ENCODE measurements around the gene GRIN2A. TPM values are rescaled to one million over a fixed set of nuclear protein-coding genes. Genes with fewer than 3 reads are reported as not detected.

Gene GRIN2A
- total RNA-seq, 1 donor from 2014 or later = 6.8 TPM

DNA sequence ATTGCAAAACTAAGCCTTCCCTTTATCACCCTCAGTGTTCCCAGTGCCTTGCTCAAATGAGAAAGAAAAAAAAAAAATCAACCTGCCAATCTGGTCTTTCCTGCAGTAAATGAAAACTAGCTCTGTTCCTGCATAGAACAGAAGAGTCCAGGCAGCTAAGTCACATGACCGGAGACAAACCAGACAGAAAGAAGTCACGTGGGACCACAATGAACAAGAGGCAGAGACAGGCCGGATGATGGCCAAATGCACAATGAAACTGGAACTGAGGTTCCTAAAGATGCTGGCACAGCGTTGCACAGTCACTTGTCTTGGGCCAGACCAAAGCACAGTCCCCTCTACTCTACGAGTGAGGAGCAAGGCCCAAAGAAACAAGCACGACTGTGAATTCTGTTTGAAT is 172.5 kb downstream of the GRIN2A start:
- no peak for DNase-seq
- no peak overlapping the region for H3K27ac Mint-ChIP-seq (ENCODE audit: unreplicated experiment)
- no peaks in the 10 kb centered on the region for H3K4me1 Mint-ChIP-seq (ENCODE audit: low read depth, unreplicated experiment)
- peaks cover 7% of the 10 kb centered on the region for H3K36me3 Mint-ChIP-seq (ENCODE audit: unreplicated experiment)
- no peaks in the 10 kb centered on the region for H3K9me3 Mint-ChIP-seq (ENCODE audit: unreplicated experiment)
- H3K27me3 Mint-ChIP-seq (ENCODE audit: unreplicated experiment) = no peaks in the 10 kb centered on the region
- H3K4me3 Mint-ChIP-seq (ENCODE audit: unreplicated experiment) = no peak overlapping the region
- TF ChIP-seq, protein P1, sequence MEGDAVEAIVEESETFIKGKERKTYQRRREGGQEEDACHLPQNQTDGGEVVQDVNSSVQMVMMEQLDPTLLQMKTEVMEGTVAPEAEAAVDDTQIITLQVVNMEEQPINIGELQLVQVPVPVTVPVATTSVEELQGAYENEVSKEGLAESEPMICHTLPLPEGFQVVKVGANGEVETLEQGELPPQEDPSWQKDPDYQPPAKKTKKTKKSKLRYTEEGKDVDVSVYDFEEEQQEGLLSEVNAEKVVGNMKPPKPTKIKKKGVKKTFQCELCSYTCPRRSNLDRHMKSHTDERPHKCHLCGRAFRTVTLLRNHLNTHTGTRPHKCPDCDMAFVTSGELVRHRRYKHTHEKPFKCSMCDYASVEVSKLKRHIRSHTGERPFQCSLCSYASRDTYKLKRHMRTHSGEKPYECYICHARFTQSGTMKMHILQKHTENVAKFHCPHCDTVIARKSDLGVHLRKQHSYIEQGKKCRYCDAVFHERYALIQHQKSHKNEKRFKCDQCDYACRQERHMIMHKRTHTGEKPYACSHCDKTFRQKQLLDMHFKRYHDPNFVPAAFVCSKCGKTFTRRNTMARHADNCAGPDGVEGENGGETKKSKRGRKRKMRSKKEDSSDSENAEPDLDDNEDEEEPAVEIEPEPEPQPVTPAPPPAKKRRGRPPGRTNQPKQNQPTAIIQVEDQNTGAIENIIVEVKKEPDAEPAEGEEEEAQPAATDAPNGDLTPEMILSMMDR (IDR thresholded peaks at IDR 0.05; ENCODE audit: partially characterized antibody, unreplicated experiment) = no peak

DNA sequence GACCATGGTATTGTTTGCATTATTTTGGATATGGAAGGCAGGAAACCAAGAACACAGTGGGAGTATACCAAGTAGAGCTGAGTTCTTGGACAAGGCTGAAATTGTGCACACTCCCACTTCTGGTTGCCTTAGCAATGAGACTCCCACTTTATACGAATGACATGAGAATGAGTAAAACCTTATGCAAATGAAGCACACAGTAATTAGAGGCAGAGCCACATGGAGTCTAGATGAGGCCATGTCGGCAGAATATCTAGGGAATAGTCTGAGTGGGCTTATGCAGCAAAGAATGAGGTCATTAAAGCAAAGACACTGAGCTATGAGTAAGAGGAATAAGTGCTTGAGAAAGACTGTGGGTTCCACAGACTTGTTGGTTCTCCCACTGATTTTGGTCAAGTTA is 178.7 kb downstream of the GRIN2A start:
- Mint-ChIP-seq H3K27ac (ENCODE audit: unreplicated experiment) (peak overlapping the region; percentile 44), H3K4me1 (ENCODE audit: low read depth, unreplicated experiment) (peaks cover 4% of the 10 kb centered on the region), H3K27me3 (ENCODE audit: unreplicated experiment) (peaks cover 2% of the 10 kb centered on the region), H3K36me3 (ENCODE audit: unreplicated experiment) (peaks cover 7% of the 10 kb centered on the region), H3K4me3 (ENCODE audit: unreplicated experiment) (no peak overlapping the region), H3K9me3 (ENCODE audit: unreplicated experiment) (no peaks in the 10 kb centered on the region)
- TF ChIP-seq, protein P1 (IDR thresholded peaks at IDR 0.05; ENCODE audit: partially characterized antibody, unreplicated experiment) = no peak
- DNase-seq = no peak

DNA sequence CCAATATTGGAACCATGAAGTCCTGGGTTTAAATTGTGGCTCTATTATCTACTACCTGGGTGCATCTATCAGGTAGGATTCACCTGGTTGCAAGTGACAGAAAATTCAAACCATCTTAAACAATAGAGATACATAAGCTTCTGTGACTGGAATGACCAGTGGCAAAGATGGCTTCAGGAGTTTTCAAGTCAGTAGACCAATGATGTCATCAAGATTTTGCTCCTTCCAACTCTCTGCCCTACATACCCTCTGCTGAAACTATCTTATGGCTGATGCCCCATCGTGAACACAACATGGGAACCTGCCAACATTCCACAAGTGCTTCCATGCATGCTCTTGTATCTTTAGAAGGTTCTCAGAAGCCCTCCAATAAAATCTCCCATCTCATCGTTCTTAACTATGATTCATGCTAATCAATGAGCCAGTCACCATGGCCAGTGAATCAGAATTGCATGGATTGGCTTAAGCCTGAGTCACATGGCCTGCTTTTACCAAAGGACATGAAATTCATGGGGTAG is 180.9 kb downstream of the GRIN2A start:
- Mint-ChIP-seq H3K4me1 (ENCODE audit: low read depth, unreplicated experiment) (peaks cover 6% of the 10 kb centered on the region), H3K36me3 (ENCODE audit: unreplicated experiment) (peaks cover 7% of the 10 kb centered on the region), H3K27me3 (ENCODE audit: unreplicated experiment) (peaks cover 2% of the 10 kb centered on the region), H3K9me3 (ENCODE audit: unreplicated experiment) (no peaks in the 10 kb centered on the region), H3K27ac (ENCODE audit: unreplicated experiment) (no peak overlapping the region), H3K4me3 (ENCODE audit: unreplicated experiment) (no peak overlapping the region)
- DNase-seq = no peak
- TF ChIP-seq, protein P1 (IDR thresholded peaks at IDR 0.05; ENCODE audit: partially characterized antibody, unreplicated experiment) = no peak

DNA sequence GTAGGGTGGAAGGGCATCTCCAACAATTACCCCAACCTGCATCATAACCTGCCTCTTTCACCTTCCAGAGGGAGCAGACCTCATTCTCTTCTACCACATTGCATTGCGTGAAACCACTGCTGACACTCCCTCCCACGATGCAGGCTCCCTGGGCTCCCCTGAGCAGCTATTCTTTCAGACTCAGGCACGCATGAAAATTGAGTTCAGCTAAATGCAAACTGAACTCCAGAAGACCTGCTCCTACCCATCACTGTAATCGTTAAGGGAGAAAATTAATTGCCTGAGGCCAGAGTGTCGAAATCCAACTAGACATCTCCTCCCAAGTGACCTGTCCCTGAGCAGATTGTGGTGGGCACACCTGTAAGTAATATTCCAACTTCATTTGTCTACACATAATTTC is 186.0 kb downstream of the GRIN2A start:
- Mint-ChIP-seq H3K27me3 (ENCODE audit: unreplicated experiment) (peaks cover 2% of the 10 kb centered on the region), H3K4me1 (ENCODE audit: low read depth, unreplicated experiment) (peaks cover 4% of the 10 kb centered on the region), H3K4me3 (ENCODE audit: unreplicated experiment) (no peak overlapping the region), H3K36me3 (ENCODE audit: unreplicated experiment) (no peaks in the 10 kb centered on the region), H3K9me3 (ENCODE audit: unreplicated experiment) (no peaks in the 10 kb centered on the region), H3K27ac (ENCODE audit: unreplicated experiment) (no peak overlapping the region)
- DNase-seq = no peak
- TF ChIP-seq, protein P1 (IDR thresholded peaks at IDR 0.05; ENCODE audit: partially characterized antibody, unreplicated experiment) = no peak

DNA sequence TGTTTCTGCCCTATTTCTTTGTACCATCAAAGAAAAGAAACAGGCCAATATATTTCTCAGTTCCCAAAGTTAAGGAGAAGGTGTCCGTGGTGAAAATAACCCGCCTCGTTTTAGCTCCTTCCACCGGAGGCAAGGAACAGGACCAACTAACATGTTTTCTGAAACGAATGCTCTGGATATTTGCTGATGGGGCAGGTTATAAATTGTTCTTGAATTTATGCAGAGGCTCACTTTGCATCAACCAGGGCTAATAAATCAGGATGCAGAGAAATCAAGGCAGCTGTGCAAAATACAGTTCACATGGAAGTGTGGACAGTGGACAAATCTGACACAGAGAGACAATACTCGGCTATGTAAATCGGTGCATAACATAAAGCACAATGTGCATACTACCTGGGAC is 189.8 kb downstream of the GRIN2A start:
- Mint-ChIP-seq H3K4me1 (ENCODE audit: low read depth, unreplicated experiment) (peaks cover 4% of the 10 kb centered on the region), H3K27me3 (ENCODE audit: unreplicated experiment) (peaks cover 1% of the 10 kb centered on the region), H3K27ac (ENCODE audit: unreplicated experiment) (no peak overlapping the region), H3K36me3 (ENCODE audit: unreplicated experiment) (no peaks in the 10 kb centered on the region), H3K4me3 (ENCODE audit: unreplicated experiment) (no peak overlapping the region), H3K9me3 (ENCODE audit: unreplicated experiment) (no peaks in the 10 kb centered on the region)
- TF ChIP-seq, protein P1 (IDR thresholded peaks at IDR 0.05; ENCODE audit: partially characterized antibody, unreplicated experiment) = no peak
- no peak for DNase-seq

All from glutamatergic neuron (in vitro differentiated cells).